Pancreas (tissue), 10 donors: Measurements from ENCODE around the gene ENPP3. TPM values are rescaled to one million over a fixed set of nuclear protein-coding genes. Genes with fewer than 3 reads are reported as not detected.

Experiments
- ATAC-seq, 4 donors: fragments of 200-7000 bp; cut with Tn5 transposase; one replicate each; pipeline versions ENCODE4 v1.8.0 to v1.9.1; 2020; ENCODE audit warnings: mild to moderate bottlenecking in 4 of 4, moderate library complexity in 4 of 4
- DNase-seq, 6 donors: peaks; one replicate each; pipeline ENCODE4 v3.0.0-alpha.2; 2020
- FAIRE-seq: peaks from 2 replicates; lab custom pipeline; 2012; peaks lifted over from hg19 to GRCh38; lab: Jason Lieb, UNC
- H3K27ac ChIP-seq, 4 donors: fragments of 200-600 bp; sonication (generic); 1 replicate in 3 of 4; 2 replicates in 1 of 4; pipeline versions ENCODE4 v1.5.0 to v1.8.0; 2020
- H3K27me3 ChIP-seq, 4 donors: fragments of 200-600 bp; one replicate each; pipeline ENCODE4 v1.8.0; 2021
- H3K36me3 ChIP-seq, 3 donors: fragments of 200-600 bp; sonication (generic) in 1 of 3; one replicate each; pipeline versions ENCODE4 v1.5.0 to v1.8.0; 2020 to 2021
- H3K4me1 ChIP-seq, 3 donors: fragments of 200-600 bp; one replicate each; pipeline ENCODE4 v1.8.0; 2021
- H3K4me3 ChIP-seq, 4 donors: fragments of 200-600 bp; sonication (generic) in 2 of 4; one replicate each; pipeline versions ENCODE4 v1.5.0 to v1.8.0; 2020 to 2021
- H3K9me3 ChIP-seq, 4 donors: fragments of 200-600 bp; one replicate each; pipeline ENCODE4 v1.8.0; 2021
- WGBS, 2 donors: extraction: QIAGEN DNeasy Blood & Tissue Kit; methylation state at CpG; one replicate each; pipeline ENCODE4 v1.1.7; 2013; 5-methylcytosine and 5-hydroxymethylcytosine counted together
- intact Hi-C, 3 donors: fragments of 100-400 bp; cut with DNase I; formaldehyde crosslinking; loops; one replicate each; pipeline versions ENCODE4 v1.11.1 to v1.14.2; 2022
- polyA plus RNA-seq, 2 donors: library from polyadenylated mRNA; stranded (reverse); fragments of 200-250 nt; gene quantifications; one replicate each; pipeline ENCODE4 v1.2.3, GENCODE V29; 2013
- total RNA-seq, 6 donors: library from RNA; stranded (reverse); fragmentation: NEBNext Ultra II Directional in 4 of 6; extraction: Animal tissue kit (Norgen Biotek cat#: 25700) in 4 of 6; gene quantifications; one replicate each; pipeline versions ENCODE4 v1.2.1 to v1.2.4, GENCODE V29; 2021 to 2023
- TF ChIP-seq, protein P1 (sequence below), 4 donors: fragments of 200-600 bp; sonication (generic) in 3 of 4; IDR thresholded peaks; one replicate each; pipeline versions ENCODE4 v1.5.0 to v1.8.0; 2021; ENCODE audit warnings: antibody characterized with exemption in 4 of 4
- donor health status: healthy with polysubstance abuse.
- donor health status: DM: no; HTN: no; CAD: no; lungs with moderate emphysema.
- donor health status: DM: no; HTN: no; CAD: no.
- donor health status: control.
- donor health status: control.
- donor health status: Bipolar disorder and iron deficiency.
- donor health status: DM: yes; HTN: yes; CAD: no.
- donor health status: DM: no; HTN: no; CAD: no.
- donor health status: DM: no; HTN: no; CAD: no.
- donor health status: DM: yes; HTN: yes; CAD: no.

The ENPP3 gene
- total and polyA plus RNA-seq, 8 donors = 0.07 to 0.38 (median 0.13) TPM; not detected in 3

GRCh38 chr6:131680868-131681267 lies 43.8 kb downstream of the ENPP3 start:
- intact Hi-C loops = no loop called here
- Histone ChIP-seq H3K9me3 (no peaks in the 10 kb centered on the region), H3K4me1 (no peaks in the 10 kb centered on the region), H3K36me3 (no peaks in the 10 kb centered on the region), H3K27me3 (no peaks in the 10 kb centered on the region), H3K4me3 (no peak overlapping the region), H3K27ac (no peak overlapping the region)
- WGBS, 2 donors = 81 to 82% methylated on average over 2 of the region's 2 CpGs
- ATAC-seq (no peak), DNase-seq (no peak), FAIRE-seq (no peak)
- TF ChIP-seq, protein P1, sequence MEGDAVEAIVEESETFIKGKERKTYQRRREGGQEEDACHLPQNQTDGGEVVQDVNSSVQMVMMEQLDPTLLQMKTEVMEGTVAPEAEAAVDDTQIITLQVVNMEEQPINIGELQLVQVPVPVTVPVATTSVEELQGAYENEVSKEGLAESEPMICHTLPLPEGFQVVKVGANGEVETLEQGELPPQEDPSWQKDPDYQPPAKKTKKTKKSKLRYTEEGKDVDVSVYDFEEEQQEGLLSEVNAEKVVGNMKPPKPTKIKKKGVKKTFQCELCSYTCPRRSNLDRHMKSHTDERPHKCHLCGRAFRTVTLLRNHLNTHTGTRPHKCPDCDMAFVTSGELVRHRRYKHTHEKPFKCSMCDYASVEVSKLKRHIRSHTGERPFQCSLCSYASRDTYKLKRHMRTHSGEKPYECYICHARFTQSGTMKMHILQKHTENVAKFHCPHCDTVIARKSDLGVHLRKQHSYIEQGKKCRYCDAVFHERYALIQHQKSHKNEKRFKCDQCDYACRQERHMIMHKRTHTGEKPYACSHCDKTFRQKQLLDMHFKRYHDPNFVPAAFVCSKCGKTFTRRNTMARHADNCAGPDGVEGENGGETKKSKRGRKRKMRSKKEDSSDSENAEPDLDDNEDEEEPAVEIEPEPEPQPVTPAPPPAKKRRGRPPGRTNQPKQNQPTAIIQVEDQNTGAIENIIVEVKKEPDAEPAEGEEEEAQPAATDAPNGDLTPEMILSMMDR (IDR thresholded peaks at IDR 0.05) = no peak

DNA sequence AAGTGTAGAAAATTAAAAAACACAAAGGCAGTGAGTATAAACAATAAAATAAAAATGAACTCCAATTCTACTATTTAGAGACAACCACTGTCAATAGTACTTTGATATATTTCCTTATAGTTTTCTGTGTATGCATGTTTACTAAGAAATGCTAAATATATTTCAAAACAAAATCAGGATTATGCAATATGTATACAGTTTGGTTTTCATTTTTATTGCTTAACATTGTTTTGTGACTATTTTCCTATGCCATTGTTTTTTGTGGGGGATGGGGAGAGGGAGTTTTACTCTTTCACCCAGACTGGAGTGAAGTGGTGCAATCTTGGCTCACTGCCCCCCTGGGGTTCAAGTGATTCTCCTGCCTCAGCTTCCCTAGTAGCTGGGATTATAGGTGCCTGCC lies 44.5 kb downstream of the ENPP3 start:
- no peak for FAIRE-seq
- intact Hi-C loops = no loop called here
- no peaks in the 10 kb centered on the region for H3K4me1 ChIP-seq

GRCh38 chr6:131682442-131682841 lies 45.3 kb downstream of the ENPP3 start:
- 47 to 51% methylated on average over 2 of the region's 2 CpGs for WGBS, 2 donors
- DNase-seq = no peak
- TF ChIP-seq, protein P1 (IDR thresholded peaks at IDR 0.05) = no peak
- Histone ChIP-seq H3K36me3 (no peaks in the 10 kb centered on the region), H3K4me1 (no peaks in the 10 kb centered on the region), H3K4me3 (no peak overlapping the region), H3K27me3 (no peaks in the 10 kb centered on the region), H3K27ac (no peak overlapping the region), H3K9me3 (no peaks in the 10 kb centered on the region)
- ATAC-seq = no peak
- intact Hi-C loops = no loop called here
- FAIRE-seq = no peak

More for the DNA sequence above, 44.5 kb downstream of the ENPP3 start:
- Histone ChIP-seq H3K36me3 (no peaks in the 10 kb centered on the region), H3K27me3 (no peaks in the 10 kb centered on the region), H3K9me3 (no peaks in the 10 kb centered on the region), H3K4me3 (no peak overlapping the region), H3K27ac (no peak overlapping the region)
- no peak for DNase-seq
- ATAC-seq = no peak
- TF ChIP-seq, protein P1 (IDR thresholded peaks at IDR 0.05) = no peak

DNA sequence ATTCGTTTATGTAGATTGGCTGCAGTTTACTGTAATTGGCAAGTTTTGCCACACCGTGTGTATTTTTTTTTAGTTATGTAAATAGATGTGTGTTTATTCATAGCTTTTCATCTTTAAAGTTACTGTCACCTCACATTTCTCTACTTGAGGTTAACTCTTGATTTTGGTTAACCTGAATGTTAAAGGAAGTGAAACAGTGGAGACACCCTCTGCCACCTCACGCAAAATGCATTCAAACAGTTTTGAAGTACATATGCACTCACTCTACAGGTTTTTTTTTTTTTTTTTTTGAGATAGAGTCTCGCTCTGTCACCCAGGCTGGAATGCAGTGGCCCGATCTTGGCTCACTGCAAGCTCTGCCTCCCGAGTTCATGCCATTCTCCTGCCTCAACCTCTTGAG lies 46.4 kb downstream of the ENPP3 start:
- no peaks in the 10 kb centered on the region for H3K4me1 ChIP-seq
- DNase-seq (no peak), FAIRE-seq (no peak), ATAC-seq (no peak)
- H3K9me3 ChIP-seq = no peaks in the 10 kb centered on the region
- 64 to 71% methylated on average over 6 of the region's 6 CpGs for WGBS, 2 donors
- TF ChIP-seq, protein P1 (IDR thresholded peaks at IDR 0.05) = no peak
- H3K27me3 ChIP-seq = no peaks in the 10 kb centered on the region
- H3K27ac ChIP-seq = no peak overlapping the region
- H3K36me3 ChIP-seq = no peaks in the 10 kb centered on the region
- H3K4me3 ChIP-seq = no peak overlapping the region
- intact Hi-C loops = no loop called here

GRCh38 chr6:131685266-131685780 lies 48.2 kb downstream of the ENPP3 start:
- no peaks in the 10 kb centered on the region for H3K4me1 ChIP-seq

More at GRCh38 chr6:131685266-131685780, 48.2 kb downstream of the ENPP3 start:
- FAIRE-seq (no peak), ATAC-seq (no peak), DNase-seq (no peak)
- H3K27me3 ChIP-seq = no peaks in the 10 kb centered on the region
- WGBS, 2 donors = 90 to 95% methylated on average over 4 of the region's 4 CpGs
- H3K36me3 ChIP-seq = no peaks in the 10 kb centered on the region
- no peak overlapping the region for H3K27ac ChIP-seq
- H3K9me3 ChIP-seq = no peaks in the 10 kb centered on the region
- H3K4me3 ChIP-seq = no peak overlapping the region
- intact Hi-C loops = no loop called here
- TF ChIP-seq, protein P1 (IDR thresholded peaks at IDR 0.05) = no peak
